GM10266 (cell line): ENCODE measurements around the gene KYAT1.
A peak's percentile ranks its signal among the peaks of the same experiment; 100 is the strongest.

Experiments
- DNase-seq: peaks from one replicate; pipeline ENCODE4 v3.0.0; 2012; ENCODE audit errors: extremely low spot score
- CTCF ChIP-seq: IDR thresholded peaks from 2 replicates; pipeline ENCODE4 v1.5.1; 2012; ENCODE audit warnings: mild to moderate bottlenecking, low read depth; ENCODE audit not compliant: control insufficient read depth, insufficient read depth; ENCODE audit errors: missing control alignments

Gene KYAT1

GRCh38 chr9:128835246-128836210, 46.2 kb downstream of the KYAT1 start:
- no peak for TF ChIP-seq CTCF
- DNase-seq: peak; percentile 4

GRCh38 chr9:128833696-128834095, 48.1 kb downstream of the KYAT1 start:
- peak; percentile 1 for DNase-seq
- no peak for TF ChIP-seq CTCF

- no peak for TF ChIP-seq CTCF
- DNase-seq: peak; percentile 98
These were observed 52.1 kb downstream of the KYAT1 start, which contains the start of gene SPOUT1 for GRCh38 chr9:128829477-128830251. SPOUT1 (minus strand) TSS chr9:128829794; CDS start chr9:128829780, 14 bp downstream.

- DNase-seq: no peak
- TF ChIP-seq CTCF: no peak
These were observed 52.9 kb downstream of the KYAT1 start for GRCh38 chr9:128828719-128829452.

- no peak for DNase-seq
- TF ChIP-seq CTCF: no peak
These were observed 53.5 kb downstream of the KYAT1 start for GRCh38 chr9:128828267-128828666.

GRCh38 chr9:128825923-128826700, 55.6 kb downstream of the KYAT1 start:
- no peak for DNase-seq
- no peak for TF ChIP-seq CTCF
